Fibroblast of the conjunctiva (primary cell): Measurements from ENCODE around the gene KLF15.

Source experiments
- DNase-seq: peaks from one replicate; pipeline ENCODE4 v3.0.0-alpha.2; 2010; ENCODE audit warnings: low read depth

Gene KLF15

GRCh38 chr3:126357295-126358037 is at the start of gene KLF15:
Gene KLF15 (minus strand): TSS chr3:126357408. CDS start chr3:126352922, 4,486 bp downstream.
- peak; percentile 59 for DNase-seq

GRCh38 chr3:126406389-126407296 is 49.4 kb upstream of the KLF15 start:
- no peak for DNase-seq

- no peak for DNase-seq
Observed at GRCh38 chr3:126402666-126403302, 45.6 kb upstream of the KLF15 start.

DNA sequence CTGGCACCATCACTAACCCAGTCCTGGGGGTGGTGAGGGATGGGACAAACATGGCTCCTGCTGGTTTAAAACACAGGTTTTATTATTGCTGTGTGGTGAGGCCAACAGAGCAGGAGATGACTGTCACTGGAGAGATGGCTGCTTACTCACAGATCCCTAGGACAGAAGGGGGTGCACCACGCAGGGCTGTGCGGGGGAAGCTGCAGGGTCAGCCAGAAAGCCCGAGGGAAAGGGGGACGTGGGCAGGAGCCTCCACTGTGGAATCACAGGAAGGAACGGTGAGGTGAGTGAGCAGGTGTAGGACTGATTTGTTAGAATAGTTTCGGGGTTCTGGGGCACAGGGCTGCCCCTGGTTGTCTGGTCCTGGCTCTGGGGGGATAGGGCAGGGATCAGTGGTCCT is 45.0 kb upstream of the KLF15 start:
- DNase-seq = no peak

DNA sequence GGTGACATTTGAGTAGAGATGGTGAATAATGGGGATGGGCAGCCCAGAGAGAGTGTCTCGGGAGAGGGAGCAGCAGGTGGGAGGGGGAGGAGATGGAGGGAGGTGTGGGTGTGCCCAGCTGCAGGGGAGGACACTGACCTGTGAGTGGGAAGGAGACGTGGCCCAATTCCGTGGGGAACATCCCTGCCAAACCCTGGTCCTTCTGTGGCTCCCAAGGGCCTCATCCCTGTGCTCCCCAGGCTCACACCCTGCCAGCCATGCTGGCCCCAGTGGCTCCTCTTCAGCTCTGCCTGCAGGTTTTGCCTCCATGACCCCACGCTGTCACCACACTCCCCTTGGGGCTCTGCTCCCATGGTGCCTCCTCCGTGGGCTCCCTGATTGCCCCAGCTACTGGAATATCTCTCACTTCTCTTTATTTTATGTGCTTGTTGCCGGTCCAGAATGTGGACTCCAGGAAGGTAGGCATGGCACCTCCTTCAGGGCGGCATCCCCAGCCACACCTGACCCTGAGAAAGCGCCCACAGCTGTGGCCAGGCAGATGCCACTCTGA is 44.5 kb upstream of the KLF15 start:
- DNase-seq = no peak

DNA sequence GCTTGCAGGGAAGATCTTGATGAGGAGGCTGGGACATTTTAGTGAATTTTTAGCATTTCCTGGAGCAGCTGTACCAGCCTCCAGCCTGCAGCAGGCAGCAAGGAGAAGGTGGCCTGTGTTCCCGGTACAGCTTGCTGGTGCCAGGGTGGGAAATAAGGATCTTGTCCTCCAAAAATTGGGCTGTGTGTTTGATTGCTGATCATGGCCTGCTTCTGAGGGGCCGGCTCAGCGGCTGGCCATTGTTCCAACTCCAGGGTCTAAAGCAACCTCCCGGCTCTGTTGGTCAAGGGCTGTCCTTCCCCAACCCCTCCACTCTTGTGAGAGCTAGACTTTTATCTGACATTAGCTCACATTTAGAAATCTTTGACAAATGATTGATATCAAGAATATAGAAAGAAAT is 42.5 kb upstream of the KLF15 start:
- no peak for DNase-seq

GRCh38 chr3:126399351-126399735 is 42.1 kb upstream of the KLF15 start:
- DNase-seq = no peak

GRCh38 chr3:126398423-126399350 is 41.5 kb upstream of the KLF15 start:
- DNase-seq = no peak

DNA sequence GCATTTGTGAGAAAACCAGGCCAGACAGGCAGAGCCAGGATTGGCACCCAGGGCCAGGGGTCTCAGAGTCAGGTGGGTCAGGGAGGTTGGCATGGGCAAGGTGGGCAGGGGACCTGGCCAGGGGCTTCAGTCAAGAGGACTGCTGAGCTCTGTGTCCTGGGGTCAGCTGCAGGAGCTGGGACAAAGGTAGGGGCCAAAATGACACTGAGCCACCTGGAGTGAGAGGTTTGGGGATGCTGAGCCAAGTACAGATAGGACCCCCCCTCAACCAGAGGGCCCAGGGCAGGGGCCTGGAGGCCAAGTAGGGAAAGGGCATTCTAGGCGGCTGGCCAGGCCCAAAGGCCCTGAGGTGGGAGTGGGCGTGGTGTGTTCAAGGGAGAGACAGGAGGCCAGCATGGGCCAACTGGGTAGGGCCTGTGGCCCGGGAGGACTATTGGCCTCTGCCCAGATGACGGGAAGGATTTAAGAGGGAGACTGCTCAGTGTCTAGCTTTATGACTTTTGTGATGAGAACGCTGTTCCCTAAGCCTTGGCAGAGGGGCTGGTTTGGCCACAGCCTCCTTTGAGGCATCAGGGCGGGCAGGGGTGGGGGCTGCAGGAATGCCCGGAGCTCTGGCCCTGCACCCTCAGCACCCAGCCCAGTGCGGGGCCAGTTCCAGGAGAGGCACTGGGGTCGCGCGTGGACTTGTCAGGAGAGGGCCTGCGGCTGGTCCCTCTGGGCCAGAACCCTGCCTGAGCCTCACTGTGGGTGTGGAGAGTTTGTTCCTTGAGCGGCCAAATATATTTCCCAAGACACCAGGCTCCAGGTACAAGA is 40.6 kb upstream of the KLF15 start:
- DNase-seq = no peak

- no peak for DNase-seq
Observed at GRCh38 chr3:126396536-126396935, 39.3 kb upstream of the KLF15 start.

GRCh38 chr3:126395846-126396513 is 38.8 kb upstream of the KLF15 start:
- DNase-seq = no peak

- DNase-seq = no peak
Observed at GRCh38 chr3:126394977-126395321, 37.7 kb upstream of the KLF15 start.

- DNase-seq = no peak
Observed at GRCh38 chr3:126394179-126394976, 37.2 kb upstream of the KLF15 start, which contains the start of gene CFAP100. Gene CFAP100 (plus strand): TSS chr3:126394909. CDS start chr3:126396001, 1,092 bp downstream.

GRCh38 chr3:126393563-126393962 is 36.4 kb upstream of the KLF15 start:
- DNase-seq = no peak

DNA sequence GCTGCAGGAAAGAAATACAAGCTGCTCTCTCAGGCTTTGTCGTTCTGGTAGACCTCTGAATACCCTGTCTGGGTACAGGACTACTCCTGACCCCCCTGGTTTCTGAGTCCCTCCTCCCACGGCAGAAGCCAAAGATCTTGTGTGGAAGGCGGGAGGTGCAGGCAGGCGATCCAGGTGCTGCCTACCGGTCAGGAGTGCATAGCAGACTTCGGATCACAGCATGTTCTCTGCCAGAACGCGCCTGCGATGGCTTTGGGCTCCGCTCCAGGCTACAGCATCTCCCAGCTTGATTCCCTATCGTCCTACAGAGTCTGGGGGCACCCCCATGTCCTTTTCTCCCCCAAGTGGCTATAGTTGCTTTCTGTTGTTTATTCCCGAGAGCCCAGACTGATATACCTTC is 35.0 kb upstream of the KLF15 start:
- DNase-seq = no peak

GRCh38 chr3:126391631-126392030 is 34.4 kb upstream of the KLF15 start:
- DNase-seq = no peak

DNA sequence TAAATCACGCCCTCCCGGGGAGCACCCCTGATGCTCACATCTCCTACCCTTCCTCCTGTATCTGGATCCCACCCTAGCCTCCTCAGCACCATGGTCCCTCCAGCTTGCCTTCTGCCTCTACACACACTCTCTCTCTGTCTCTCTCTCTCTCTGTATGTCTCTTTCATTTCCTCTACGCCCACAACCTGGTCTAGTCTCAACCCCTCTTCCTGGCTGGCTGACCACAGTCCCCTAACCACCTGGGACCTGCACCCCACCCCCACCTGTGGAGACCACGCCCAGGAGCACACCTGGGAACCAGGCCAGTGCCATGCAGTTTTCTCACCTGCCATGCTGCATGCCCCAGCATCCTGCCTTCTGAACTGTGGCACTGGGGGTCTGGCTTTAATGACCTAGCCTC is 33.5 kb upstream of the KLF15 start:
- DNase-seq = no peak

- no peak for DNase-seq
Observed at GRCh38 chr3:126390201-126390600, 33.0 kb upstream of the KLF15 start.

DNA sequence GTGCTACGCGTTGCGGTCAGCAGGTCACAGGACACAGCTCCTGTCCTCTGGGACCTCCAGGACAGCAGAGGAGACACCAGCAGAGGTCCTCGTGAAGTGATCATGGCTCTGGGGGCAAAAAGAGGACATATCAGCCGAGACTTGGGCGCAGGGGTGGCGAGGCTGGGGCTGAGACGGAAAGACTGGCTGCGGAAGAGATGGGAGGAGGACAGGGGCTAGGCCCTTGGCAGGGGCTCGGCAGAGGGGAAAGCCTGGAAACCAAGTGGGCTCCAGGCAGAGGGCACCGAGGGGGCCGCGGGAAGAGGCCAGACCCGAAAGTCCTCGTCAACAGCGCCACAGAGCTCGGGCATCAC is 32.6 kb upstream of the KLF15 start:
- DNase-seq = no peak
